Parathyroid adenoma (tissue), 2 donors: ENCODE results near the gene SHKBP1.

Experiments used
- H2AFZ ChIP-seq: fragments of 300-600 bp; sonication (generic); one replicate; pipeline ENCODE4 v1.7.0; 2017; ENCODE audit warnings: antibody characterized with exemption, mild to moderate bottlenecking
- H3K27ac ChIP-seq: fragments of 300-600 bp; sonication (generic); one replicate; pipeline ENCODE4 v1.7.0; 2017
- H3K27me3 ChIP-seq: fragments of 300-600 bp; sonication (generic); one replicate; pipeline ENCODE4 v1.7.0; 2017; ENCODE audit warnings: low read length; ENCODE audit not compliant: control insufficient read depth, insufficient read depth
- H3K36me3 ChIP-seq: fragments of 300-600 bp; sonication (generic); one replicate; pipeline ENCODE4 v1.7.0; 2017; ENCODE audit warnings: low read length; ENCODE audit not compliant: control insufficient read depth, insufficient read depth
- H3K4me1 ChIP-seq: fragments of 300-600 bp; sonication (generic); one replicate; pipeline ENCODE4 v1.7.0; 2017; ENCODE audit warnings: control low read depth
- H3K4me2 ChIP-seq: fragments of 300-600 bp; sonication (generic); one replicate; pipeline ENCODE4 v1.7.0; 2017; ENCODE audit warnings: low read length
- H3K4me3 ChIP-seq: fragments of 300-600 bp; sonication (generic); one replicate; pipeline ENCODE4 v1.7.0; 2017; ENCODE audit warnings: low read depth, low read length
- H3K79me2 ChIP-seq: fragments of 300-600 bp; sonication (generic); one replicate; pipeline ENCODE4 v1.7.0; 2017; ENCODE audit warnings: control low read depth
- H3K9ac ChIP-seq: fragments of 300-600 bp; sonication (generic); one replicate; pipeline ENCODE4 v1.7.0; 2017; ENCODE audit warnings: mild to moderate bottlenecking
- H3K9me3 ChIP-seq: fragments of 300-600 bp; sonication (generic); one replicate; pipeline ENCODE4 v1.7.0; 2017; ENCODE audit warnings: low read length; ENCODE audit not compliant: control insufficient read depth
- TF ChIP-seq, protein P1 (sequence below): fragments of 300-600 bp; sonication (generic); IDR thresholded peaks from one replicate; pipeline ENCODE4 v1.7.0; 2017; ENCODE audit warnings: antibody characterized with exemption, mild to moderate bottlenecking
- donor health status: primary hyperparathyroidism.

SHKBP1 gene

DNA sequence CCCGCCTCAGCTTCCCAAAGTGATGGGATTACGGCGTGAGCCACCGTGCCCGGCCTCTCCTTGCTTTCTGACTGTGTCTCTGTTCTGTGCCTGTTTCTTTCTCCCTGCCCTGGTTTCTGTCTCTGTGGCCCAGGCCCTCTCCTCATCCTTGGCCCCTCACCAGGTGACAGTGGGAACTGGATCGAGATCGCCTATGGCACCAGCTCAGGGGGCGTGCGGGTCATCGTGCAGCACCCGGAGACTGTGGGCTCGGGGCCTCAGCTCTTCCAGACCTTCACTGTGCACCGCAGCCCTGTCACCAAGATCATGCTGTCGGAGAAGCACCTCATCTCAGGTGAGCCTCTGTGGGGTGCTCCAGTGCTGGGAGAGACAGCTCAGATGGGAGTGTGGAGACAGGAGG, 9.9 kb downstream of the SHKBP1 start:
- Histone ChIP-seq H3K79me2 (no peaks in the 10 kb centered on the region), H3K9me3 (no peaks in the 10 kb centered on the region), H2AFZ (no peak overlapping the region), H3K27me3 (no peaks in the 10 kb centered on the region), H3K27ac (no peak overlapping the region), H3K36me3 (no peaks in the 10 kb centered on the region), H3K9ac (no peak overlapping the region), H3K4me3 (no peak overlapping the region), H3K4me1 (no peaks in the 10 kb centered on the region), H3K4me2 (no peak overlapping the region)
- TF ChIP-seq, protein P1, sequence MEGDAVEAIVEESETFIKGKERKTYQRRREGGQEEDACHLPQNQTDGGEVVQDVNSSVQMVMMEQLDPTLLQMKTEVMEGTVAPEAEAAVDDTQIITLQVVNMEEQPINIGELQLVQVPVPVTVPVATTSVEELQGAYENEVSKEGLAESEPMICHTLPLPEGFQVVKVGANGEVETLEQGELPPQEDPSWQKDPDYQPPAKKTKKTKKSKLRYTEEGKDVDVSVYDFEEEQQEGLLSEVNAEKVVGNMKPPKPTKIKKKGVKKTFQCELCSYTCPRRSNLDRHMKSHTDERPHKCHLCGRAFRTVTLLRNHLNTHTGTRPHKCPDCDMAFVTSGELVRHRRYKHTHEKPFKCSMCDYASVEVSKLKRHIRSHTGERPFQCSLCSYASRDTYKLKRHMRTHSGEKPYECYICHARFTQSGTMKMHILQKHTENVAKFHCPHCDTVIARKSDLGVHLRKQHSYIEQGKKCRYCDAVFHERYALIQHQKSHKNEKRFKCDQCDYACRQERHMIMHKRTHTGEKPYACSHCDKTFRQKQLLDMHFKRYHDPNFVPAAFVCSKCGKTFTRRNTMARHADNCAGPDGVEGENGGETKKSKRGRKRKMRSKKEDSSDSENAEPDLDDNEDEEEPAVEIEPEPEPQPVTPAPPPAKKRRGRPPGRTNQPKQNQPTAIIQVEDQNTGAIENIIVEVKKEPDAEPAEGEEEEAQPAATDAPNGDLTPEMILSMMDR: no peak

DNA sequence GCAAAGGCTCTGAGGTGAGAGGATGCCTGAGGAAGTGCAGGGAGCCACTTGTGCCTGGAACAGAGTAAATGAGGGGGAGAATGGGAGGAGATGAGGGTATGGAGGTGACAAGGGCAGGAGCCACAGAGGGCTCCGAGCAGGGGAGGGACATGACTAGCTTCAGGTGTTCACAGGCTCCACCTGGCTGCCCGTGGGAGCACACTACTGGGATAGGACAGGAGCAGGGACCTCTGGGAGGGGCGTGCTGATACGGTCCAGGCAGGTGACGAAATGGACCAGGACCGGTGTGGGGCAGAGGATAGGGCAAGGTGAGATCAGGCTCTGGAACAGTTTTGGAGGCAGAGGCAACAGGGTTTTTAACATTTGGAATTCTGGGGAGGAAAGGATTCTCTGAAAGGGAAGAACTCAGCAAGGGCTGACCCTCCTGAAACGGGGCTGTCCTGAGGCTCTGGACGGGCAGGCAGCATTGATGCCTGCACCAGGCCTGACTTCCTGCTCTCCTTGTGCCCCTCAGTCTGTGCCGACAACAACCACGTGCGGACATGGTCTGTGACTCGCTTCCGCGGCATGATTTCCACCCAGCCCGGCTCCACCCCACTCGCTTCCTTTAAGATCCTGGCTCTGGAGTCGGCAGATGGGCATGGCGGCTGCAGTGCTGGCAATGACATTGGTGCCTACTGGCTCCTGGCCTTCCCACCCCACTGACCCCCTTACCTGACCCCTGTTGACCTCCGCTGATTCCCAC, 11.6 kb downstream of the SHKBP1 start:
- Histone ChIP-seq H3K4me1 (no peaks in the 10 kb centered on the region), H3K27me3 (no peaks in the 10 kb centered on the region), H3K79me2 (no peaks in the 10 kb centered on the region), H3K36me3 (no peaks in the 10 kb centered on the region), H3K4me2 (no peak overlapping the region), H3K9me3 (no peaks in the 10 kb centered on the region), H3K9ac (no peak overlapping the region), H2AFZ (no peak overlapping the region), H3K4me3 (no peak overlapping the region), H3K27ac (no peak overlapping the region)
- TF ChIP-seq, protein P1: no peak

DNA sequence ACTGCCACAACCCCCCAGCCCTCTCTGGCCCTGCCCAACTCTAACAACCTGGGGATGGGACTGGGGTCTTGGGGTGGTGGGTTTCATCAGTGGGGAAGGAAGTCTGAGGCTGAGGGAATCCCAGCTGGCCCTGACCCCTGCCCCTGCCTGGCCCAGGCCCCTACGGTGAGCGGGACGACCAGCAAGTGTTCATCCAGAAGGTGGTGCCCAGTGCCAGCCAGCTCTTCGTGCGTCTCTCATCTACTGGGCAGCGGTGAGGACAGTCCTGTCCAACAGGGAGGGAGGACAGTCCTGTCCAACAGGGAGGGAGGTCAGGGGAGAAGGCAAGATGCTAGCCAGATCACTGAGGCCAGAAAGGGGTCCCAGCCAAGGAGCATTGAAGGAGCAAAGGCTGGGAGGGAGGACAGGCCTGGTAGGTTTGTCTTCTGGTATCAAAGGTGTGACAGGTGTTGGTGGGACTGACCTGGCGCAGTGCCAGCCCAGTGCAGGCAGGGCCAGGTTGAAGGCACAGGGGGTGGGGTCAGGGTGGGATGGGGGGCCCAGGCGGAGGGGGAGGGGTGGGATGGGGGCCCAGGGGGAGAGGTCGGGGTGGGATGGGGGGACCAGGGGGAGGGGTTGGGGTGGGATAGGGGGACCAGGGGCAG, 12.4 kb downstream of the SHKBP1 start:
- no peak overlapping the region for H3K9ac ChIP-seq
- no peak overlapping the region for H3K27ac ChIP-seq
- H3K27me3 ChIP-seq: no peaks in the 10 kb centered on the region
- TF ChIP-seq, protein P1: no peak
- no peaks in the 10 kb centered on the region for H3K9me3 ChIP-seq
- no peak overlapping the region for H3K4me2 ChIP-seq
- no peaks in the 10 kb centered on the region for H3K79me2 ChIP-seq
- no peak overlapping the region for H2AFZ ChIP-seq
- no peak overlapping the region for H3K4me3 ChIP-seq
- H3K4me1 ChIP-seq: no peaks in the 10 kb centered on the region
- no peaks in the 10 kb centered on the region for H3K36me3 ChIP-seq

DNA sequence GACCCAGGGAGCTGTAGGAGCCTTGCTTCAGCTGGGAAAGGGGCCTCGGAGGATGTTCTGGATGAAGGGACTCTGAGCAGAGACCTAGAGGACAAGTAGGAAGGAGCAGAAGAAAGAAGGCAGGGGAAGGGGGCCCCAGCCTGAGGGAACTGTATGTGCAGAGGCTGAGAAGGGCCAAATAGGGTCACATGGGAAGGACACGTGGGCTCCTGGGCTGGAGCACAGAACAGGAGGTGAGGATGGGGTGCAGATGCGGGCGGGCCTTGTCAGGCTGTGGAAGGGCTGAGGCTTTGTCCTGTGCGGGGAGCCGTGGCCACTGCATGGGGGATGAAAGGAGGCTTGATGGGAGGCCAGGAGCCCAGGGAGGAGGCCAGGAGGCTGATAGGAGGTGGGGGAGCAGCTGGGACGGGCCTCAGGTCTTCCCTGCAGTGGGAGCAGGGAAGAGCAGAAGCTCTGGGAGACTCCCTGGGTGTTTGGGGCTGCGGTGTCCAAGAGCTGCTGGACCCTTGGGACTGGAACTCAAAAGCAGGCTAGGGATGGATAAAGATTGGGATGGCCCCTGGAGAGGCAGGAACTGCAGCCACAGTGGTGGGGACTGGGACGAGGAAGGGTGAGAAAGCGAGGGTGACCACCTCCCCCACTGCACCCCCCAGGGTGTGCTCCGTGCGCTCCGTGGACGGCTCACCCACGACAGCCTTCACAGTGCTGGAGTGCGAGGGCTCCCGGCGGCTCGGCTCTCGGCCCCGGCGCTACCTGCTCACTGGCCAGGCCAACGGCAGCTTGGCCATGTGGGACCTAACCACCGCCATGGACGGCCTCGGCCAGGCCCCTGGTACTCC, 13.1 kb downstream of the SHKBP1 start:
- no peaks in the 10 kb centered on the region for H3K36me3 ChIP-seq
- no peaks in the 10 kb centered on the region for H3K9me3 ChIP-seq
- no peak overlapping the region for H3K4me2 ChIP-seq
- TF ChIP-seq, protein P1: no peak
- H3K79me2 ChIP-seq: no peaks in the 10 kb centered on the region
- H3K4me1 ChIP-seq: no peaks in the 10 kb centered on the region
- no peaks in the 10 kb centered on the region for H3K27me3 ChIP-seq
- H3K4me3 ChIP-seq: no peak overlapping the region
- H2AFZ ChIP-seq: no peak overlapping the region
- H3K9ac ChIP-seq: no peak overlapping the region
- H3K27ac ChIP-seq: no peak overlapping the region
